Thymus (tissue), 11 donors: Measurements from ENCODE around the gene NUMA1. TPM values are rescaled to one million over a fixed set of nuclear protein-coding genes. Genes with fewer than 3 reads are reported as not detected.

ENCODE experiments used
- DNase-seq, 9 donors: peaks; one replicate each; pipeline ENCODE4 v3.0.0-alpha.2; 2013; ENCODE audit warnings: low spot score in 9 of 9, low read depth in 6 of 9, missing footprints in 1 of 9
- H3K27ac ChIP-seq, 2 donors: one replicate each; pipeline ENCODE4 v1.5.1; 2013; ENCODE audit warnings: control low read depth in 1 of 2, low read depth in 1 of 2, low read length in 1 of 2, mild to moderate bottlenecking in 1 of 2, moderate library complexity in 1 of 2
- H3K27me3 ChIP-seq, 2 donors: one replicate each; pipeline ENCODE4 v1.5.1; 2013; ENCODE audit warnings: low read length in 1 of 2; ENCODE audit not compliant: control insufficient read depth in 2 of 2, insufficient read depth in 1 of 2
- H3K36me3 ChIP-seq, 2 donors: one replicate each; pipeline ENCODE4 v1.5.1; 2013; ENCODE audit warnings: low read length in 1 of 2, mild to moderate bottlenecking in 1 of 2, moderate library complexity in 1 of 2; ENCODE audit not compliant: control insufficient read depth in 2 of 2, insufficient read depth in 2 of 2
- H3K4me1 ChIP-seq, 2 donors: one replicate each; pipeline ENCODE4 v1.5.1; 2013; ENCODE audit warnings: low read length in 2 of 2; ENCODE audit not compliant: control insufficient read depth in 2 of 2, insufficient read depth in 2 of 2
- H3K4me3 ChIP-seq, 2 donors: one replicate each; pipeline ENCODE4 v1.5.1; 2013; ENCODE audit warnings: low read length in 2 of 2, control low read depth in 1 of 2, mild to moderate bottlenecking in 1 of 2
- H3K9me3 ChIP-seq, 2 donors: one replicate each; pipeline ENCODE4 v1.5.1; 2013; ENCODE audit warnings: low read length in 1 of 2, mild to moderate bottlenecking in 1 of 2; ENCODE audit not compliant: control insufficient read depth in 2 of 2, insufficient read depth in 1 of 2
- WGBS: extraction: QIAGEN DNeasy Blood & Tissue Kit; methylation state at CpG from one replicate; pipeline ENCODE4 v1.1.7; 2013; 5-methylcytosine and 5-hydroxymethylcytosine counted together
- polyA plus RNA-seq: library from polyadenylated mRNA; stranded (reverse); fragments of 200-250 nt; gene quantifications from one replicate; pipeline ENCODE4 v1.2.3, GENCODE V29; 2013
- total RNA-seq: library from RNA; stranded (reverse); fragments of 120-200 nt; gene quantifications from one replicate; pipeline ENCODE4 v1.2.4, GENCODE V29; 2013
- donor health status: healthy.

Gene NUMA1
- total and polyA plus RNA-seq, 2 donors: 76.4 to 210 TPM

- Histone ChIP-seq H3K36me3 (peaks cover 23 to 32% of the 10 kb centered on the region in 2 donors), H3K27me3 (no peaks in the 10 kb centered on the region), H3K4me3 (no peak overlapping the region), H3K9me3 (no peaks in the 10 kb centered on the region), H3K4me1 (no peaks in the 10 kb centered on the region), H3K27ac (no peak overlapping the region)
- DNase-seq: no peak
- WGBS: 81% methylated on average over 2 of the region's 2 CpGs
Observed at GRCh38 chr11:71986131-71986530, 94.2 kb downstream of the NUMA1 start.

DNA sequence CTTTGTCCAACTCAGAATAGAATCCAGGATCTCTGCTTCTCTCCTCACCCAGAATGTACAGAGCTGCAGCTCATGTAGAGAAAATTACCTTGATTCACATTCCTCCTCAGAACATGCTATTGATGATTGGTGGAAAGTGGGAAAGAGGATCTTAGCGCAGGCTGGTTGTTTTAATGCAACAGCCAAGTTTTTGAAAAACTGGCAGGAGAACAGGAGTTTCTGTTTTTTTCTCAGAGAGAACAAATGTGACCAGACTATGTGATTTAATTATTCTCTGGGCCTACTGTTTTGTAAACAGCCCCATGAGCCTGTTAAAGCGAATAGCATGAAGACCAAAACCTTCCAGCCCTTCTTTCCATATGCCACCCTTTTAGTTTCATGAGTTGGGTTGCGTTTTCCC is 100.7 kb downstream of the NUMA1 start:
- H3K27me3 ChIP-seq: no peaks in the 10 kb centered on the region
- H3K27ac ChIP-seq: no peak overlapping the region
- WGBS: 98% methylated on average over 3 of the region's 3 CpGs
- H3K4me1 ChIP-seq: peaks cover 0 to 2% of the 10 kb centered on the region in 2 donors
- H3K9me3 ChIP-seq: no peaks in the 10 kb centered on the region
- DNase-seq: no peak
- H3K4me3 ChIP-seq: no peak overlapping the region
- H3K36me3 ChIP-seq: peaks cover 10 to 15% of the 10 kb centered on the region in 2 donors

DNA sequence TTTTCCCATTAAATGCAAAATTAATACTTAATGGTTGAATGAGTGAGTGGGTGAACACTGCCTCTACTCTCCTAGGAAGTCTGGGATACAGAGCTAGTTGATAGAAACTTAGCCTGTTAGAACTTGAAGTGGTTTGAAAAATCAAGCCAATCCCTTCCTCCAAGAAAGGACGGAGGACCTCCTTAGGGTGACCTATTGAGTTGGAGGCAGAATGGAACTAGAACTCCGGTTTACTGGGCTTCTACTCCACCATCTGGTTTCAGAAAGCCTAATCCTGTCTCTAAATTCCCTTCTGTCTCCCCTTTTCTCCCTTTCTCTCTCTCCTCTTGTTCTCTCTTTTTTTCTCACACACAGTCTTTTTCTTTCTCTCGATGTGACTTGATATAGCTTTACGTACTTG is 101.2 kb downstream of the NUMA1 start:
- 98% methylated on average over 4 of the region's 4 CpGs for WGBS
- no peaks in the 10 kb centered on the region for H3K27me3 ChIP-seq
- no peaks in the 10 kb centered on the region for H3K9me3 ChIP-seq
- peaks cover 0 to 2% of the 10 kb centered on the region in 2 donors for H3K4me1 ChIP-seq
- no peak overlapping the region for H3K4me3 ChIP-seq
- no peak overlapping the region for H3K27ac ChIP-seq
- peaks cover 10 to 15% of the 10 kb centered on the region in 2 donors for H3K36me3 ChIP-seq
- no peak for DNase-seq

GRCh38 chr11:71977743-71978418 is 102.5 kb downstream of the NUMA1 start:
- no peaks in the 10 kb centered on the region for H3K27me3 ChIP-seq
- 49% methylated on average over 7 of the region's 7 CpGs for WGBS
- H3K9me3 ChIP-seq: no peaks in the 10 kb centered on the region
- DNase-seq: peak in 8 of 9 donors; percentile 34 to 74 (median 43)
- peak overlapping the region; percentile 7 to 31 for H3K27ac ChIP-seq
- peaks cover 0 to 2% of the 10 kb centered on the region in 2 donors for H3K4me1 ChIP-seq
- no peak overlapping the region for H3K4me3 ChIP-seq
- peaks cover 2 to 11% of the 10 kb centered on the region in 2 donors for H3K36me3 ChIP-seq

DNA sequence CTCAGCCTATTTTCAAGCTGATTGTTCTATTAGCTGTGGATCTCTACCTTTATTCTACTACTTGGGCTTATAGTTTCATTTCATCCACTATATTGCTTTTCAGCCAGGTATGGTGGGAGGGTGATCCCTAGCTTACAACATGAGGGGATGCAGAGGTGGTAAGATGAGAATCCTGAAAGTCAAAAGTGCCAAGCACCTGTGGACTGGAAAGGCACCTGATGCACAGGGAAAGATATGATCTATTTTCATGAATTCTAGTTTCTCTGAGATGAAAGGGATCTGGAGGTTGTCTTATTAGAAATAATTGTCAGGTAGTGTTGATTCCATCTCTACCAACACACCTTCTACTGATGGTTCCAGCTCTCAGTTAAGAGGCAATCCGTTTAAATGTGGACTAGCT is 103.3 kb downstream of the NUMA1 start:
- Histone ChIP-seq H3K4me3 (no peak overlapping the region), H3K27ac (no peak overlapping the region), H3K4me1 (peaks cover 0 to 2% of the 10 kb centered on the region in 2 donors), H3K36me3 (peaks cover 2 to 15% of the 10 kb centered on the region in 2 donors), H3K27me3 (no peaks in the 10 kb centered on the region), H3K9me3 (no peaks in the 10 kb centered on the region)
- 93% methylated on average over 1 of the region's 1 CpG for WGBS
- DNase-seq: no peak

- H3K4me1 ChIP-seq: peaks cover 0 to 2% of the 10 kb centered on the region in 2 donors
- no peak for DNase-seq
- WGBS: 96% methylated on average over 5 of the region's 5 CpGs
Observed at GRCh38 chr11:71976551-71976950, 103.8 kb downstream of the NUMA1 start.

GRCh38 chr11:71971680-71972079 is 108.7 kb downstream of the NUMA1 start:
- Histone ChIP-seq H3K27me3 (no peaks in the 10 kb centered on the region), H3K4me3 (no peak overlapping the region), H3K9me3 (no peaks in the 10 kb centered on the region), H3K36me3 (peaks cover 11 to 13% of the 10 kb centered on the region in 2 donors), H3K4me1 (no peaks in the 10 kb centered on the region), H3K27ac (no peak overlapping the region)
- no peak for DNase-seq
- WGBS: 94% methylated on average over 2 of the region's 2 CpGs

More at GRCh38 chr11:71976551-71976950, 103.8 kb downstream of the NUMA1 start:
- Histone ChIP-seq H3K9me3 (no peaks in the 10 kb centered on the region), H3K36me3 (peaks cover 2 to 13% of the 10 kb centered on the region in 2 donors), H3K27me3 (no peaks in the 10 kb centered on the region), H3K4me3 (no peak overlapping the region), H3K27ac (no peak overlapping the region)

DNA sequence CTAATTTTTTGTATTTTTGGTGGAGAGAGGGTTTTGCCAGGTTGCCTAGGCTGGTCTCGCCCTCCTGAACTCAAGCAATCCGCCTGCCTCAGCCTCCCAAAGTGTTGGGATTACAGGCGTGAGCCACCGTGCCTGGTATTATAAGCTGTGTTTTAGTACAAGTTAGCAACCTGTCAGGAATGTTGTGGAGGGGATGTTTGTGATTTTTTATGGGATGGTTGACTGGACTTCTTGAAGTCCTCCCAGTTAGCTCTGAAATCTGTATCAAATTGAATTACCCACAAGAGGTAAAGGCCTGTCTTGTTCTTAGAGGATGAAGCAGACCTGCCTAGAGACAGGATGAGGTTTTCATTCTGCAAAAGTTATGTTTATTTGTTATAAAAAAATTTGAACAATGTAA is 115.7 kb downstream of the NUMA1 start:
- 98% methylated on average over 4 of the region's 4 CpGs for WGBS
- H3K36me3 ChIP-seq: peaks cover 8 to 43% of the 10 kb centered on the region in 2 donors
- no peak overlapping the region for H3K27ac ChIP-seq
- H3K4me3 ChIP-seq: no peak overlapping the region
- no peaks in the 10 kb centered on the region for H3K9me3 ChIP-seq
- no peaks in the 10 kb centered on the region for H3K27me3 ChIP-seq
- no peak for DNase-seq
- no peaks in the 10 kb centered on the region for H3K4me1 ChIP-seq

- Histone ChIP-seq H3K27me3 (no peaks in the 10 kb centered on the region), H3K4me1 (no peaks in the 10 kb centered on the region), H3K4me3 (no peak overlapping the region), H3K9me3 (no peaks in the 10 kb centered on the region), H3K27ac (no peak overlapping the region), H3K36me3 (peaks cover 8 to 43% of the 10 kb centered on the region in 2 donors)
- no peak for DNase-seq
- WGBS: 96% methylated on average over 8 of the region's 8 CpGs
Observed at GRCh38 chr11:71963468-71963867, 116.9 kb downstream of the NUMA1 start.
